ENCODE data around the gene DEPDC4. TPM values are rescaled to one million over a fixed set of nuclear protein-coding genes. Genes with fewer than 3 reads are reported as not detected.

DEPDC4 gene
- total and polyA plus RNA-seq, 2 donors (not counting 1 experiment from before 2014, with no cell fraction given) = 1.2 to 1.9 TPM

DNA sequence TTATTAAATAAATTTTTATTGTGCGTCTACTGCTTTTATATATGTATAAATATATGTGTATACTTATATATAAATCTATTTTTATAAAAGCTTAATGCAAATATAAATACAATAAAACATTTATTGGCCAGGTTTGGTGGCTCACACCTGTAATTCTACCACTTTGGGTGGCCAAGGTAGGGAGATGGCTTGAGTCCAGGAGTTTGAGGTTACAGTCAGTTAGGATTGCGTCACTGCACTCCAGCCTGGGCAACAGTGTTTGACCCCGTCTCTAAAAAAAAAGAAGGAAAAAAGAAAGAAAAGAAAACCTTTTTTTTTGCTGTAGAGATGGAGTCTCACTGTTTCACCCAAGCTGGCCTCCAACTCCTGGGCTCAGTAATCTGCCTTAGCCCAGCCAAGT is 45.4 kb downstream of the DEPDC4 start:
- no peaks in the 10 kb centered on the region for H3K79me2 ChIP-seq (ENCODE audit: control insufficient read depth, insufficient read depth, low read length)
- H3K9ac ChIP-seq (ENCODE audit: insufficient read depth, low read length) = no peak overlapping the region
- H3K4me3 ChIP-seq (replicated peaks in 1 of 4; ENCODE audit: control extremely low read depth in 1 of 4, insufficient read depth in 1 of 4, low read depth in 3 of 4, low read length in 4 of 4) = no peak overlapping the region
- no peaks in the 10 kb centered on the region for H3K4me1 ChIP-seq (ENCODE audit: control insufficient read depth, extremely low read depth, insufficient read depth, low read length)
- peaks cover 2% of the 10 kb centered on the region for H3K36me3 ChIP-seq (ENCODE audit: control insufficient read depth, insufficient read depth, low read length)
- H3K9me3 ChIP-seq (ENCODE audit: control insufficient read depth, insufficient read depth, low read depth, low read length) = no peaks in the 10 kb centered on the region
- H4K20me1 ChIP-seq (ENCODE audit: control insufficient read depth, extremely low read depth, insufficient read depth, low read length) = no peaks in the 10 kb centered on the region
- H3K4me2 ChIP-seq (ENCODE audit: extremely low read depth, insufficient read depth, low read length) = no peak overlapping the region
- no peak for DNase-seq (ENCODE audit: low read depth in 2 of 2)
- no peak overlapping the region for H3K27ac ChIP-seq (ENCODE audit: insufficient read depth, low read length)
- TF ChIP-seq, protein P1, sequence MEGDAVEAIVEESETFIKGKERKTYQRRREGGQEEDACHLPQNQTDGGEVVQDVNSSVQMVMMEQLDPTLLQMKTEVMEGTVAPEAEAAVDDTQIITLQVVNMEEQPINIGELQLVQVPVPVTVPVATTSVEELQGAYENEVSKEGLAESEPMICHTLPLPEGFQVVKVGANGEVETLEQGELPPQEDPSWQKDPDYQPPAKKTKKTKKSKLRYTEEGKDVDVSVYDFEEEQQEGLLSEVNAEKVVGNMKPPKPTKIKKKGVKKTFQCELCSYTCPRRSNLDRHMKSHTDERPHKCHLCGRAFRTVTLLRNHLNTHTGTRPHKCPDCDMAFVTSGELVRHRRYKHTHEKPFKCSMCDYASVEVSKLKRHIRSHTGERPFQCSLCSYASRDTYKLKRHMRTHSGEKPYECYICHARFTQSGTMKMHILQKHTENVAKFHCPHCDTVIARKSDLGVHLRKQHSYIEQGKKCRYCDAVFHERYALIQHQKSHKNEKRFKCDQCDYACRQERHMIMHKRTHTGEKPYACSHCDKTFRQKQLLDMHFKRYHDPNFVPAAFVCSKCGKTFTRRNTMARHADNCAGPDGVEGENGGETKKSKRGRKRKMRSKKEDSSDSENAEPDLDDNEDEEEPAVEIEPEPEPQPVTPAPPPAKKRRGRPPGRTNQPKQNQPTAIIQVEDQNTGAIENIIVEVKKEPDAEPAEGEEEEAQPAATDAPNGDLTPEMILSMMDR (conservative IDR thresholded peaks at IDR 0.05 in 1 of 2, IDR thresholded peaks at IDR 0.05 in 1 of 2; ENCODE audit: low read depth in 1 of 2, low read length in 2 of 2) = no peak
- no peak for TF ChIP-seq EZH2 (IDR thresholded peaks at IDR 0.05; ENCODE audit: low read length, missing control alignments)
- H3K27me3 ChIP-seq (ENCODE audit: control insufficient read depth, insufficient read depth, low read length) = no peaks in the 10 kb centered on the region
- H2AFZ ChIP-seq (ENCODE audit: low read length) = no peak overlapping the region

DNA sequence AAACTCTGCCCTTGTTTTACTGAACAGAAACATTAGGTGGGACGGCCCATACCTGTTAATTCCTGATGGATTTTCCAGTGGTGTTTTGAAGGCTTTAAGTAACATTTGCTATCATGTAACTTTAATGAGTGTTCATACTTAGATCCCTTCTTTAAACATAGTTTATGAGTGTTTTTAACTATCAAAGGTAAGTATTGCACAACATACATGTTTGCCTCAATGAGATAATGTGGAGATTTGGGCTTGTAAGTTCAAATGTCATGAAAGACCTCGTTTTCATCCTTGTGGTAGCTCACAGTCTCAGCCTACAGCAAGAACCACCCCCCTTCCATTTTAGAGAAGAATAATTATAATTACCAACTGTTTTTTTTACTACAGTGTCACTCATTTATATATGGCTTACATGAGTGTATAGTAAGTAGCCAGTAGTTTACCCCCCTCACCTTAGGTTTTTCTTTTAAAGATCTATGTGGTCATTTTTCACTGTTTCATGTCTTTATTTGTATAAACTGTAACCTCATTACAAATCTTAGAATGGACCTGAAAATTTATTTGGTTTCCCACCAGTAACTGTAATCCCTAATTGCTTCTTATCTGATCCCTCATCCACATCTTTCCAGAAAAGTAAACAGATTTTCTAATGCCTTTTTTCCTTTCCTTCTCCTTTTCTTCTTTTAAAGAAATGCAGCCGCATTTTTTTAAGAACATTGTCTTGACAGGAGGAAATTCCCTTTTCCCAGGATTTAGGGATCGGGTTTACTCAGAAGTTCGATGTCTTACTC is 47.4 kb downstream of the DEPDC4 start:
- Histone ChIP-seq H3K79me2 (ENCODE audit: control insufficient read depth, insufficient read depth, low read length) (no peaks in the 10 kb centered on the region), H3K9me3 (ENCODE audit: control insufficient read depth, insufficient read depth, low read depth, low read length) (no peaks in the 10 kb centered on the region), H3K9ac (ENCODE audit: insufficient read depth, low read length) (no peak overlapping the region), H3K36me3 (ENCODE audit: control insufficient read depth, insufficient read depth, low read length) (peaks cover 2% of the 10 kb centered on the region), H3K27me3 (ENCODE audit: control insufficient read depth, insufficient read depth, low read length) (no peaks in the 10 kb centered on the region), H3K4me3 (replicated peaks in 1 of 4; ENCODE audit: control extremely low read depth in 1 of 4, insufficient read depth in 1 of 4, low read depth in 3 of 4, low read length in 4 of 4) (no peak overlapping the region), H3K27ac (ENCODE audit: insufficient read depth, low read length) (no peak overlapping the region), H2AFZ (ENCODE audit: low read length) (no peak overlapping the region), H3K4me1 (ENCODE audit: control insufficient read depth, extremely low read depth, insufficient read depth, low read length) (no peaks in the 10 kb centered on the region), H4K20me1 (ENCODE audit: control insufficient read depth, extremely low read depth, insufficient read depth, low read length) (no peaks in the 10 kb centered on the region), H3K4me2 (ENCODE audit: extremely low read depth, insufficient read depth, low read length) (no peak overlapping the region)
- TF ChIP-seq, protein P1 (conservative IDR thresholded peaks at IDR 0.05 in 1 of 2, IDR thresholded peaks at IDR 0.05 in 1 of 2; ENCODE audit: low read depth in 1 of 2, low read length in 2 of 2) = no peak
- TF ChIP-seq EZH2 (IDR thresholded peaks at IDR 0.05; ENCODE audit: low read length, missing control alignments) = no peak
- DNase-seq (ENCODE audit: low read depth in 2 of 2) = no peak

DNA sequence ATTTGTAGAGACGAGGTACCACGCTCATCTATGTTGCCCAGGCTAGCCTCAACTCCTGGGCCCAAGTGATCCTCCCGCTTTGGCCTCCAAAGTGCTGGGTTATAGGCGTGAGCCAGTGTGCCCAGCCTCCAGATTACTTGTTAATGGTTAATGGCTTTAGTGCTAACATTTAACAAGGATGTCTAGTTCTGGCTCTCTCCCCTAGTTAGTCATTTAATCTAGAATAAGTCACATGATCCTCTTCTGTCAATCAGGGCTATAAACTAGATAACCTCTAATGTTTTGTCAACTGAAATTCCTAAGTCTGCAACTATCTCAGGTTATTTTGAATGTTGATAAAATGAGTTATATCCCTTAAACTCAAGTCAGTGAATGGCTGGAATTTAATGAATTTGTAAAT is 50.5 kb downstream of the DEPDC4 start:
- H3K36me3 ChIP-seq (ENCODE audit: control insufficient read depth, insufficient read depth, low read length) = peaks cover 2% of the 10 kb centered on the region
- H3K79me2 ChIP-seq (ENCODE audit: control insufficient read depth, insufficient read depth, low read length) = no peaks in the 10 kb centered on the region
- no peak for DNase-seq (ENCODE audit: low read depth in 2 of 2)

More for the DNA sequence above, 50.5 kb downstream of the DEPDC4 start:
- H3K27me3 ChIP-seq (ENCODE audit: control insufficient read depth, insufficient read depth, low read length) = no peaks in the 10 kb centered on the region
- H4K20me1 ChIP-seq (ENCODE audit: control insufficient read depth, extremely low read depth, insufficient read depth, low read length) = no peaks in the 10 kb centered on the region
- H3K9me3 ChIP-seq (ENCODE audit: control insufficient read depth, insufficient read depth, low read depth, low read length) = no peaks in the 10 kb centered on the region
- H3K4me1 ChIP-seq (ENCODE audit: control insufficient read depth, extremely low read depth, insufficient read depth, low read length) = no peaks in the 10 kb centered on the region
- H2AFZ ChIP-seq (ENCODE audit: low read length) = no peak overlapping the region
- TF ChIP-seq, protein P1 (conservative IDR thresholded peaks at IDR 0.05 in 1 of 2, IDR thresholded peaks at IDR 0.05 in 1 of 2; ENCODE audit: low read depth in 1 of 2, low read length in 2 of 2) = no peak
- TF ChIP-seq EZH2 (IDR thresholded peaks at IDR 0.05; ENCODE audit: low read length, missing control alignments) = no peak
- no peak overlapping the region for H3K27ac ChIP-seq (ENCODE audit: insufficient read depth, low read length)
- no peak overlapping the region for H3K4me3 ChIP-seq (replicated peaks in 1 of 4; ENCODE audit: control extremely low read depth in 1 of 4, insufficient read depth in 1 of 4, low read depth in 3 of 4, low read length in 4 of 4)
- no peak overlapping the region for H3K9ac ChIP-seq (ENCODE audit: insufficient read depth, low read length)
- no peak overlapping the region for H3K4me2 ChIP-seq (ENCODE audit: extremely low read depth, insufficient read depth, low read length)

All from fibroblast of lung (primary cell).